Anterior cingulate cortex (tissue), 58 donors: Measurements from ENCODE around the gene HERC5.
"Not testable (repeated sequence)": the region's sequence is repeated elsewhere in the genome, so short reads cannot be mapped to it uniquely, and the experiment has no call there.

ENCODE experiments used
- DNase-seq, 58 donors: peaks; one replicate each; lab custom pipeline; 2025; lab: John Stamatoyannopoulos, UW

HERC5 gene

GRCh38 chr4:88456670-88457306 lies at the start of gene HERC5:
Gene HERC5, plus strand, starts transcription at chr4:88457119. Its CDS starts 151 bp downstream, at chr4:88457270.
- DNase-seq: peak in 56 of 58 donors; percentile 15 to 93 (median 70)

- DNase-seq: no peak
Observed at GRCh38 chr4:88409206-88409605, 47.7 kb upstream of the HERC5 start.

GRCh38 chr4:88409789-88410188 lies 47.1 kb upstream of the HERC5 start:
- no peak for DNase-seq

- no peak for DNase-seq
Observed at GRCh38 chr4:88411491-88412096, 45.3 kb upstream of the HERC5 start.

GRCh38 chr4:88413801-88414200 lies 43.1 kb upstream of the HERC5 start:
- no peak for DNase-seq

- no peak for DNase-seq
Observed at GRCh38 chr4:88414755-88415154, 42.2 kb upstream of the HERC5 start.

GRCh38 chr4:88415982-88416381 lies 40.9 kb upstream of the HERC5 start:
- DNase-seq: no peak

GRCh38 chr4:88418411-88418810 lies 38.5 kb upstream of the HERC5 start:
- no peak for DNase-seq

- no peak for DNase-seq
Observed at GRCh38 chr4:88419874-88420273, 37.0 kb upstream of the HERC5 start.

GRCh38 chr4:88420844-88421243 lies 36.1 kb upstream of the HERC5 start:
- no peak for DNase-seq

GRCh38 chr4:88422403-88422802 lies 34.5 kb upstream of the HERC5 start:
- DNase-seq: no peak

- no peak for DNase-seq
Observed at GRCh38 chr4:88429401-88429800, 27.5 kb upstream of the HERC5 start.

- no peak for DNase-seq
Observed at GRCh38 chr4:88435987-88436693, 20.8 kb upstream of the HERC5 start.

- not testable (repeated sequence) for DNase-seq
Observed at GRCh38 chr4:88437873-88438272, 19.0 kb upstream of the HERC5 start.

GRCh38 chr4:88439161-88439760 lies 17.7 kb upstream of the HERC5 start:
- no peak for DNase-seq

GRCh38 chr4:88440146-88440545 lies 16.8 kb upstream of the HERC5 start:
- no peak for DNase-seq

GRCh38 chr4:88441696-88442095 lies 15.2 kb upstream of the HERC5 start:
- DNase-seq: no peak

- DNase-seq: peak in 2 of 58 donors; percentile 5 to 46
Observed at GRCh38 chr4:88442689-88443191, 14.2 kb upstream of the HERC5 start.

GRCh38 chr4:88443486-88443885 lies 13.4 kb upstream of the HERC5 start:
- DNase-seq: no peak

- no peak for DNase-seq
Observed at GRCh38 chr4:88445252-88445651, 11.7 kb upstream of the HERC5 start.

GRCh38 chr4:88446124-88446523 lies 10.8 kb upstream of the HERC5 start:
- DNase-seq: no peak
